ENCODE measurements around the gene ROCK1.

Gene ROCK1

GRCh38 chr18:21112140-21112473, 494 bp upstream of the ROCK1 start:
- H3K9me3 ChIP-seq (replicated peaks in 1 of 11): peaks cover 0 to 9% (median 0%) of the 10 kb centered on the region in 11 experiments; a peak in 6 of 22 replicates
- H3K4me3 ChIP-seq: peak overlapping the region; percentile 72 to 98 (median 79)
- TF ChIP-seq Cebpa-rat (IDR thresholded peaks at IDR 0.05): no peak
- peak overlapping the region; percentile 72 to 91 (median 79) for H3K27ac ChIP-seq
- peak overlapping the region; percentile 79 to 89 (median 84) for H3K9ac ChIP-seq
- H3K4me2 ChIP-seq: peak overlapping the region; percentile 77 to 94 (median 83)
- no peaks in the 10 kb centered on the region for H3K27me3 ChIP-seq
- H3K36me3 ChIP-seq: peaks cover 0 to 13% (median 6%) of the 10 kb centered on the region in 11 experiments; a peak in 6 of 22 replicates
- H3K4me1 ChIP-seq: peaks cover 26 to 58% (median 33%) of the 10 kb centered on the region in 10 experiments
- H4K20me1 ChIP-seq: peaks cover 35 to 43% (median 40%) of the 10 kb centered on the region in 11 experiments

DNA sequence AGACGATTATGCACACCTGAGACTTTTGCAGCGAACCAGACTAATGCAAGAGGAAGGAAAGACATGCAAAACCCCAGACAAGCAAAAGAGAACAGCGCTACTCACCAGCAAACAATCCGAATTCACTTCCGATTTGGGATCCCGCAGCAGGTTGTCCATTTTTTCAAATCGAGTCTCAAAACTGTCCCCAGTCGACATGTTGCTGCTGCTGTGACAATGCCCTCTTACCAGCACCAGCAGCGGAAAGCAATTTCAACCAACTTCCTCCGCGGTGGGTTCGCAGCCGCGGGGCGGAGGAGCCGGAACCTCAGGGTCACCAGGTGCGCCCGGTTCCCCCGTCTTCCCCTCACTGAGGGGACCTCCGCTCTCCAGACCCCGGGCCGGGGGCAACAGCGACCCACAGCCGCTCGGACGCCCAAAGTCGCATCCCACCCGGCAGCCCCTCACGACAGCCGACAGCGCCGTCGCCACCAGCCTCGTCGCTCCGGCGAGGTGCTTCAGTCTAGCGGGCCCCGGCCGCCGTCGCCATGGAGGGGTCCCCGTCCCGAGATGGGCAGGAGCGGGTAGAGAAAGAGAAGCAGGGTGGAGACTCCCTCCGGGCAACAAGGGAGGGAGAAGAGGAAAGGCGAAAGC, 784 bp downstream of the ROCK1 start:
- peaks cover 48 to 56% (median 53%) of the 10 kb centered on the region in 11 experiments for H4K20me1 ChIP-seq
- H3K27me3 ChIP-seq: no peaks in the 10 kb centered on the region
- H3K4me1 ChIP-seq: peaks cover 26 to 58% (median 33%) of the 10 kb centered on the region in 10 experiments
- peaks cover 0 to 12% (median 6%) of the 10 kb centered on the region in 11 experiments; a peak in 9 of 22 replicates for H3K9me3 ChIP-seq (replicated peaks in 1 of 11)
- H3K4me3 ChIP-seq: peak overlapping the region; percentile 83 to 100 (median 96)
- peak overlapping the region; percentile 84 to 98 (median 91) for H3K4me2 ChIP-seq
- H3K36me3 ChIP-seq: peaks cover 0 to 26% (median 16%) of the 10 kb centered on the region in 11 experiments; a peak in 10 of 22 replicates
- H3K27ac ChIP-seq: peak overlapping the region; percentile 95 to 99 (median 98)
- TF ChIP-seq Cebpa-rat (IDR thresholded peaks at IDR 0.05): no peak
- peak overlapping the region; percentile 95 to 99 (median 98) for H3K9ac ChIP-seq

- Histone ChIP-seq H3K4me3 (peak overlapping the region; percentile 83 to 100 (median 96)), H3K27ac (peak overlapping the region; percentile 95 to 99 (median 98); a peak in 21 of 22 replicates), H3K27me3 (no peaks in the 10 kb centered on the region), H3K4me2 (peak overlapping the region; percentile 84 to 98 (median 91)), H4K20me1 (peaks cover 55 to 63% (median 60%) of the 10 kb centered on the region in 11 experiments), H3K36me3 (peaks cover 0 to 31% (median 16%) of the 10 kb centered on the region in 11 experiments; a peak in 11 of 22 replicates), H3K9ac (peak overlapping the region; percentile 95 to 99 (median 98)), H3K4me1 (peaks cover 24 to 58% (median 33%) of the 10 kb centered on the region in 10 experiments), H3K9me3 (replicated peaks in 1 of 11) (peaks cover 0 to 17% (median 6%) of the 10 kb centered on the region in 11 experiments; a peak in 9 of 22 replicates)
- TF ChIP-seq Cebpa-rat (IDR thresholded peaks at IDR 0.05): no peak
Measured at GRCh38 chr18:21109936-21110712, 1.5 kb downstream of the ROCK1 start.

DNA sequence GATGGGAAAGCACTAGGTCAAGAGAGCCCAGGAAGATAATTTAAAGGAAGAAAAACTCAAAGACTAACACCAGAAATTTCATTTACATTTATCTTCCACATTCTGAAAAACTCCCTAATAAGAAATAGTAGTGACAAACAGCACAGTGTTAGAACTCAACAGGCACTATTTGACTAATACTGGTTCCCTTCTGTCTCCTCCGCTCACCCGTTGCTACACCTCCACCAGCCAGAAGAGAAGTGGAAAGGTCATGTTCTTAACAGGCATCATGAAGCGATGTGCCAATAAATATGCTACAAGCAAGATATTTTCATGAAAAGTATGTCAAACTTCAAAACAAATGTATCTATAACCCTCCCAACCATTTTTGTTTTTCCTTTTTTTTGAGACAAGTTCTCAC, 5.7 kb downstream of the ROCK1 start:
- H3K4me1 ChIP-seq: peaks cover 23 to 74% (median 33%) of the 10 kb centered on the region in 10 experiments
- H3K36me3 ChIP-seq: peaks cover 0 to 39% (median 24%) of the 10 kb centered on the region in 11 experiments; a peak in 11 of 22 replicates
- H4K20me1 ChIP-seq: peaks cover 96 to 100% (median 99%) of the 10 kb centered on the region in 11 experiments

GRCh38 chr18:21101172-21101571, 10.4 kb downstream of the ROCK1 start:
- Histone ChIP-seq H4K20me1 (peaks cover 75 to 100% (median 94%) of the 10 kb centered on the region in 11 experiments), H3K4me2 (peak overlapping the region in 9 of 11 experiments; percentile 0 to 94 (median 81); a peak in 14 of 22 replicates), H3K27me3 (no peaks in the 10 kb centered on the region), H3K4me1 (peaks cover 28 to 81% (median 36%) of the 10 kb centered on the region in 10 experiments), H3K27ac (no peak overlapping the region), H3K4me3 (no peak overlapping the region), H3K9ac (no peak overlapping the region), H3K36me3 (peaks cover 0 to 33% (median 27%) of the 10 kb centered on the region in 11 experiments; a peak in 13 of 22 replicates), H3K9me3 (replicated peaks in 1 of 11) (peaks cover 0 to 38% (median 22%) of the 10 kb centered on the region in 11 experiments; a peak in 17 of 22 replicates)
- TF ChIP-seq Cebpa-rat (IDR thresholded peaks at IDR 0.05): no peak

More for the DNA sequence above, 5.7 kb downstream of the ROCK1 start:
- Histone ChIP-seq H3K27ac (no peak overlapping the region), H3K4me2 (peak overlapping the region in 6 of 11 experiments; percentile 31 to 98 (median 91); a peak in 14 of 22 replicates), H3K9me3 (replicated peaks in 1 of 11) (peaks cover 0 to 22% (median 10%) of the 10 kb centered on the region in 11 experiments; a peak in 10 of 22 replicates), H3K27me3 (no peaks in the 10 kb centered on the region), H3K9ac (no peak overlapping the region), H3K4me3 (no peak overlapping the region)
- no peak for TF ChIP-seq Cebpa-rat (IDR thresholded peaks at IDR 0.05)

DNA sequence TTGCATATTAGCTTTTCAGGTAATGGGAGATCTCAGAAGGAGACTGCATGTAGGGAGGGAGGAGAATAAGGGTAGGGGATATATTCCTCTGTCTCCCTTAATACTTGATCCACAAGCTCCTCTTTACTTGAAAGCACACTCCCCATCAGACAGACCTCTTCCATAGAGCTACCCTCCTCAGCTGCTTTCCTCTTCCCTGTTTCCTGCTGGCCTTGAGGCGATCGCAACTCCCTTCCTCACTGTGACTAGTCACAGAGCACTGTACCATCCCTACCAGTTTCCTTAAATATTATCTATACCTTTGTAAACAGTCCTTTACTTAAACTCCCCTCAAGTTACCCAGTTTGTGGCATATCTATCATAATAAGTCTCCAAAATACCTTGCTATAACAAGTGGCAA, 10.9 kb downstream of the ROCK1 start:
- H3K27ac ChIP-seq: peak overlapping the region in 4 of 11 experiments; percentile 10 to 21 (median 16); a peak in 4 of 22 replicates
- peaks cover 2 to 40% (median 26%) of the 10 kb centered on the region in 11 experiments; a peak in 21 of 22 replicates for H3K9me3 ChIP-seq (replicated peaks in 1 of 11)
- peak overlapping the region; percentile 71 to 94 (median 81); a peak in 21 of 22 replicates for H3K4me2 ChIP-seq
- peaks cover 70 to 100% (median 93%) of the 10 kb centered on the region in 11 experiments for H4K20me1 ChIP-seq
- H3K36me3 ChIP-seq: peaks cover 0 to 34% (median 27%) of the 10 kb centered on the region in 11 experiments; a peak in 17 of 22 replicates
- H3K4me1 ChIP-seq: peaks cover 28 to 76% (median 34%) of the 10 kb centered on the region in 10 experiments
- TF ChIP-seq Cebpa-rat (IDR thresholded peaks at IDR 0.05): no peak
- 0 out of 22 replicates have a peak overlapping the region, but pooled peaks of 1 of the 11 experiments have one; percentile 16 for H3K9ac ChIP-seq
- no peaks in the 10 kb centered on the region for H3K27me3 ChIP-seq
- H3K4me3 ChIP-seq: no peak overlapping the region

- no peak for TF ChIP-seq Cebpa-rat (IDR thresholded peaks at IDR 0.05)
- no peak overlapping the region for H3K9ac ChIP-seq
- H3K4me2 ChIP-seq: peak overlapping the region; percentile 71 to 94 (median 81); a peak in 21 of 22 replicates
- H3K4me3 ChIP-seq: no peak overlapping the region
- H3K4me1 ChIP-seq: peaks cover 28 to 71% (median 34%) of the 10 kb centered on the region in 10 experiments
- H3K9me3 ChIP-seq (replicated peaks in 1 of 11): peaks cover 7 to 41% (median 31%) of the 10 kb centered on the region in 11 experiments
- H3K27me3 ChIP-seq: no peaks in the 10 kb centered on the region
- H3K27ac ChIP-seq: peak overlapping the region in 7 of 11 experiments; percentile 37 to 73 (median 58); a peak in 7 of 22 replicates
- peaks cover 65 to 100% (median 92%) of the 10 kb centered on the region in 11 experiments for H4K20me1 ChIP-seq
- peaks cover 3 to 39% (median 31%) of the 10 kb centered on the region in 11 experiments; a peak in 21 of 22 replicates for H3K36me3 ChIP-seq
Measured at GRCh38 chr18:21100146-21100545, 11.5 kb downstream of the ROCK1 start.

DNA sequence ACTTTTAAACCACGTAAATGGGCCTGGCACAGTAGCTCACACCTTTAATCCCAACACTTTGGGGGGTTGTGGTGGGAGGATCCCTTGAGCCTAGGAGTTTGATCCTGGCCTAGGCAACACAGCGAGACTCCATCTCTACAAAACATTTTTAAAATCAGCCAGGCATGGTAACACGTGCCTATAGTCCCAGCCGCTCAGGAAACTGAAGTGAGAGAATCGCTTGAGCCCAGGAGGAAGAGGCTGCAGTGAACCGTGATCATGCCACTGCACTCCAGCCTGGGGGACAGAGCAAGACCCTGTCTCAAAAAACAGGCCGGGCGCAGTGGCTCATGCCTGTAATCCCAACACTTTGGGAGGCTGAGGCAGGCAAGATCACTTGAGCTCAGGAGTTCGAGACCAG, 12.2 kb downstream of the ROCK1 start:
- H3K4me2 ChIP-seq: peak overlapping the region; percentile 71 to 94 (median 81)
- H3K9me3 ChIP-seq (replicated peaks in 1 of 11): peaks cover 14 to 42% (median 37%) of the 10 kb centered on the region in 11 experiments
- H3K4me1 ChIP-seq: peaks cover 28 to 67% (median 34%) of the 10 kb centered on the region in 10 experiments
- no peaks in the 10 kb centered on the region for H3K27me3 ChIP-seq
- H3K27ac ChIP-seq: peak overlapping the region in 10 of 11 experiments; percentile 37 to 73 (median 58); a peak in 19 of 22 replicates
- peak overlapping the region in 5 of 10 experiments; percentile 17 to 41 (median 30); a peak in 7 of 20 replicates for H3K4me3 ChIP-seq
- TF ChIP-seq Cebpa-rat (IDR thresholded peaks at IDR 0.05): no peak
- peaks cover 64 to 100% (median 90%) of the 10 kb centered on the region in 11 experiments for H4K20me1 ChIP-seq
- peak overlapping the region; percentile 7 to 62 (median 44); a peak in 15 of 22 replicates for H3K9ac ChIP-seq
- H3K36me3 ChIP-seq: peaks cover 10 to 45% (median 36%) of the 10 kb centered on the region in 11 experiments

All from BLaER1 treated with 17β-estradiol and CSF1 and Interleukin-3, amounts not matched to agents 10 nM and 100 nM (cell line).